SK-N-SH treated with all-trans-retinoic acid at 6 μM for 48 hours (cell line): Measurements from ENCODE around the gene MTAP.

Experiments
- ATAC-seq: fragments of 200-7000 bp; cut with Tn5 transposase; 3 replicates; pipeline ENCODE4 v1.9.1; 2020; ENCODE audit warnings: mild to moderate bottlenecking, moderate library complexity
- ARNTL ChIP-seq: fragments of 450-650 bp; formaldehyde crosslinking; IDR thresholded peaks from 2 replicates; pipeline ENCODE4 v1.5.0; 2020; ENCODE audit warnings: low read depth, mild to moderate bottlenecking, moderate library complexity, borderline replicate concordance
- BACH2 ChIP-seq: fragments of 250-450 bp; sonication (Bioruptor Pico); IDR thresholded peaks from 2 replicates; pipeline ENCODE4 v1.9.0; 2021; ENCODE audit warnings: mild to moderate bottlenecking, borderline replicate concordance
- ESRRG ChIP-seq: fragments of 250-450 bp; sonication (Bioruptor Pico); IDR thresholded peaks from 2 replicates; pipeline ENCODE4 v1.6.1; 2021; ENCODE audit warnings: mild to moderate bottlenecking
- GLIS3 ChIP-seq: fragments of 250-450 bp; sonication (Bioruptor Pico); IDR thresholded peaks from 2 replicates; pipeline ENCODE4 v1.5.0; 2020; ENCODE audit warnings: mild to moderate bottlenecking, moderate library complexity
- ISL1 ChIP-seq: fragments of 250-450 bp; sonication (Bioruptor Pico); IDR thresholded peaks from 2 replicates; pipeline ENCODE4 v2.1.2; 2022; ENCODE audit warnings: mild to moderate bottlenecking, moderate library complexity
- OSR1 ChIP-seq: fragments of 250-450 bp; sonication (Bioruptor Pico); IDR thresholded peaks from 2 replicates; pipeline ENCODE4 v1.8.0; 2022; ENCODE audit warnings: moderate library complexity, mild to moderate bottlenecking, inconsistent platforms
- PATZ1 ChIP-seq: fragments of 250-450 bp; sonication (Bioruptor Pico); IDR thresholded peaks from 2 replicates; pipeline ENCODE4 v1.8.0; 2020; ENCODE audit warnings: mild to moderate bottlenecking, moderate library complexity, borderline replicate concordance
- POU6F1 ChIP-seq: fragments of 250-450 bp; sonication (Bioruptor Pico); IDR thresholded peaks from 2 replicates; pipeline ENCODE4 v1.8.0; 2021; ENCODE audit warnings: low read depth, mild to moderate bottlenecking, moderate library complexity, borderline replicate concordance
- PPARA ChIP-seq: fragments of 250-450 bp; sonication (Bioruptor Pico); IDR thresholded peaks from 2 replicates; pipeline ENCODE4 v1.5.0; 2020; ENCODE audit warnings: mild to moderate bottlenecking, borderline replicate concordance
- RARB ChIP-seq: fragments of 250-450 bp; sonication (Bioruptor Pico); IDR thresholded peaks from 2 replicates; pipeline ENCODE4 v1.8.0; 2021; ENCODE audit warnings: mild to moderate bottlenecking, moderate library complexity
- SNAI2 ChIP-seq: fragments of 250-450 bp; sonication (Bioruptor Pico); IDR thresholded peaks from 2 replicates; pipeline ENCODE4 v1.5.0; 2020; ENCODE audit warnings: mild to moderate bottlenecking, moderate library complexity
- TCF4 ChIP-seq: fragments of 250-450 bp; sonication (Bioruptor Pico); IDR thresholded peaks from 2 replicates; pipeline ENCODE4 v1.8.0; 2021; ENCODE audit warnings: mild to moderate bottlenecking, moderate library complexity, borderline replicate concordance
- TOX ChIP-seq: fragments of 250-450 bp; sonication (Bioruptor Pico); IDR thresholded peaks from 2 replicates; pipeline ENCODE4 v1.8.0; 2021; ENCODE audit warnings: mild to moderate bottlenecking, moderate library complexity, borderline replicate concordance
- TSHZ2 ChIP-seq: fragments of 250-450 bp; sonication (Bioruptor Pico); IDR thresholded peaks from 2 replicates; pipeline ENCODE4 v1.5.0; 2020; ENCODE audit warnings: mild to moderate bottlenecking, moderate library complexity
- ZC3H10 ChIP-seq: fragments of 250-450 bp; sonication (Bioruptor Pico); IDR thresholded peaks from 2 replicates; pipeline ENCODE4 v1.5.1; 2021; ENCODE audit warnings: mild to moderate bottlenecking, moderate library complexity
- ZFP3 ChIP-seq: fragments of 250-450 bp; sonication (Bioruptor Pico); IDR thresholded peaks from 2 replicates; pipeline ENCODE4 v1.5.0; 2020; ENCODE audit warnings: mild to moderate bottlenecking, moderate library complexity
- ZFP30 ChIP-seq: fragments of 450-650 bp; formaldehyde crosslinking; IDR thresholded peaks from 2 replicates; pipeline ENCODE4 v1.5.0; 2022; ENCODE audit warnings: mild to moderate bottlenecking, moderate library complexity
- ZNF565 ChIP-seq: fragments of 450-650 bp; formaldehyde crosslinking; conservative IDR thresholded peaks from 2 replicates; pipeline ENCODE4 v1.5.0; 2020; ENCODE audit warnings: low read depth, mild to moderate bottlenecking, moderate library complexity
- ZNF70 ChIP-seq: fragments of 450-650 bp; formaldehyde crosslinking; IDR thresholded peaks from 2 replicates; pipeline ENCODE4 v1.5.0; 2020; ENCODE audit warnings: mild to moderate bottlenecking, moderate library complexity
- ZNF8 ChIP-seq: fragments of 450-650 bp; formaldehyde crosslinking; IDR thresholded peaks from 2 replicates; pipeline ENCODE4 v1.5.0; 2020; ENCODE audit warnings: mild to moderate bottlenecking, moderate library complexity

The MTAP gene

GRCh38 chr9:21761309-21761901, 41.0 kb upstream of the MTAP start:
- TF ChIP-seq BACH2 (CRISPR knock-in tag) (no peak), PPARA (no peak), POU6F1 (no peak), ZNF565 (CRISPR knock-in tag) (no peak), PATZ1 (CRISPR knock-in tag) (no peak), TOX (CRISPR knock-in tag) (no peak), ARNTL (no peak), ZC3H10 (CRISPR knock-in tag) (no peak), SNAI2 (CRISPR knock-in tag) (no peak), GLIS3 (CRISPR knock-in tag) (no peak), TCF4 (CRISPR knock-in tag) (no peak), OSR1 (CRISPR knock-in tag) (no peak), RARB (CRISPR knock-in tag) (no peak), ZNF70 (no peak), ISL1 (no peak), ESRRG (CRISPR knock-in tag) (no peak), ZFP30 (CRISPR knock-in tag) (no peak), ZNF8 (CRISPR knock-in tag) (no peak), TSHZ2 (CRISPR knock-in tag) (no peak)
- no peak for ATAC-seq

DNA sequence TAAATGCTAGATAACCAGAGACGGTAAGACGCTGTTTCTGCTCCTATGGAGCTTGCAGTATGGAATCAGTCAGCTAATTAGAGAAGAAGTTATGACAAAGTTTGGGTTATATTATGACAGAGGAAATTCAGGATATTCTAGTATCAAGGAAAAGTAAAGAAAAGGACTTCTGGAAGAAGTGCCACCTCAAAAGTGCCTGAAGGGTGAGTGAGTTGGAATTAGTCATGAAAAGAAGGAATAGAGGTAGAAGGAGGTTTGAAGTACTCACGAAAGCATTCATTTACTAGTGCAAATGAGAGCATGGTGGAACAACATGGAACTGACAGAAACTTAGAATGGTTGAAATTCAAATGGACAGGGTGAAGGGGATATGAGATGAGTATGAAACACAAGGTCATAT, 40.4 kb upstream of the MTAP start:
- ATAC-seq = no peak

More for the DNA sequence above, 40.4 kb upstream of the MTAP start:
- TF ChIP-seq ZFP30 (CRISPR knock-in tag) = no peak
- TF ChIP-seq PPARA = no peak
- TF ChIP-seq TSHZ2 (CRISPR knock-in tag) = no peak
- TF ChIP-seq BACH2 (CRISPR knock-in tag) = no peak
- no peak for TF ChIP-seq TCF4 (CRISPR knock-in tag)
- no peak for TF ChIP-seq OSR1 (CRISPR knock-in tag)
- TF ChIP-seq ZFP3 (CRISPR knock-in tag) = no peak
- no peak for TF ChIP-seq ZC3H10 (CRISPR knock-in tag)
- no peak for TF ChIP-seq PATZ1 (CRISPR knock-in tag)
